Measurements from ENCODE around the gene PCBP3. TPM values are rescaled to one million over a fixed set of nuclear protein-coding genes. Genes with fewer than 3 reads are reported as not detected.

Gene PCBP3
- 1.4 TPM in 1 of 2 replicates, not detected in the other for total RNA-seq

- DNase-seq (ENCODE audit: low read depth) = no peak
- no peak within 1 kb of the TSS for H3K4me3 ChIP-seq (ENCODE audit: low read depth, low read length)
- no peak for TF ChIP-seq CTCF (conservative IDR thresholded peaks at IDR 0.05; ENCODE audit: low read depth, low read length)
These were observed at the start of gene PCBP3 for GRCh38 chr21:45643021-45643980. Gene PCBP3, plus strand, starts transcription at chr21:45643725. Its CDS starts 206,361 bp downstream, at chr21:45850086.

DNA sequence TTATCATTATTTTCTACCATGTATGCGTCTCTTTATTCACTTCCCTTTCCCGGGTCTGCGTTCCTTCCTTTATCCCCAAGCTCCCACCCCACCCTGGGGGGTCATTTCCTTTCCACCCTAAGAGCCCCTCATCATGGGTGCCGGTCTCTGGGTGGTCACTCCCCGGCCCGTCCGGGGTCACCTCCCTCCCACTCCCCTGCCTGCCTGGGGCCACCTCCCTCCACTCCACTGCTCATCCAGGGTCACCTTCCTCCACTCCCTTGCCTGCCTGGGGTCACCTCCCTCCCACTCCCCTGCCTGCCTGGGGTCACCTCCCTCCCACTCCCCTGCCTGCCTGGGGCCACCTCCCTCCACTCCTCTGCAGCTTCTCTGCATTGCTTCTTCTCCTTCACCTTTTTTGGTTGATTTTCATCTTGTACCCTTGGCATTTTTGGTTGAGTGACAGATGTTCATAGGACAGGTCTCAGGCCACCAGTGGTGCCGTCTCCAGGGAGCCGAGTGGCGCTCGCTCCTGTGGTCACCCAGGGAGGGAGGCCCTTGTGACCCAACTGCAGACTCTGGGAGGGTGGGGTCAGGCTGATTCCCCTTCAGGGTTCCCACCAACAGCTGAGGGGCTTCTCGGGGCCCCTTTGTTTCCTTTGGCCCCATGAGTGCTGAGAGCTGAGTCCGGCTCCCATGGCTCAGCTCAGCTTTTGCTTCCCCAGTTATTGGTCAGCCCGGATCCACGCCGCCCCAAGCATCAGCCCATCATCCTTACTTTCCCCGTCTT, 48.6 kb upstream of the PCBP3 start:
- TF ChIP-seq CTCF (conservative IDR thresholded peaks at IDR 0.05; ENCODE audit: low read depth, low read length) = no peak
- DNase-seq (ENCODE audit: low read depth) = no peak

DNA sequence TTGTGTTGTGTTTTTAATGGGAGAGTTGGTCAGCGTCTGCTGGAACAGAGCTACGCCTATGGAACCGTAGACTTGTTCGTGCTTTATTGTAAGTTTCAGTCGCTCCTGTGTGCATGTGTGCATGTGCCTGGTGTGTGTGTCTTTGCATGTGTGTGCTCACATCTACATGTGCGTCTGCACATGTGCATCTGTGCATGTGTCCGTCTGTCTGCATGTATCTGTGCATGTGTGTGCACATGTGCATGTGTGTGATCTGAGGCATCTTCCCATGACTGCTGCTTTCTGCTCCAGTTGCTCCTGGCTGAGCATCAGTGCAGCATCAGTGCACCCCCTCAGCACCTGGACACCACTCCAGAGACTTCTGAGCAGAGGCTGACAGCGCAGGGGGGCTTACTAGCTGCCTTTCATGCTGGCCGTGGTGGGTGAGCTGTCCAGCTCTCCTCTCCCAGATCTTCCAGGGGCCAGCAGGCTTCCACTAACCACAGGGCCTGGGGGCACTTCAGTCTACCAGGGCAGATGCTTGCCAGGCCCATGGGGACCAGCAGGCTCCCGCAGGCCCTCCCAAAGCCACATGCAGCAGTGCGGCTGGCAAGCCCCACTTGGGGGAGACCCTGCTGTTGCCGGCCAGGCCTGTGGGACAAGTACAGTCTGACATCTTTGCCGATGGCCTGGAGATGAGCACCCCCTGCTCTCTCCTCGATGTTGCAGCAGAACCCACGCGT, 47.8 kb upstream of the PCBP3 start:
- no peak overlapping the region for H3K4me3 ChIP-seq (ENCODE audit: low read depth, low read length)
- DNase-seq (ENCODE audit: low read depth) = no peak
- no peak for TF ChIP-seq CTCF (conservative IDR thresholded peaks at IDR 0.05; ENCODE audit: low read depth, low read length)

More for the DNA sequence above, 48.6 kb upstream of the PCBP3 start:
- no peak overlapping the region for H3K4me3 ChIP-seq (ENCODE audit: low read depth, low read length)

GRCh38 chr21:45596704-45597318, 46.7 kb upstream of the PCBP3 start:
- H3K4me3 ChIP-seq (ENCODE audit: low read depth, low read length) = no peak overlapping the region
- no peak for DNase-seq (ENCODE audit: low read depth)

DNA sequence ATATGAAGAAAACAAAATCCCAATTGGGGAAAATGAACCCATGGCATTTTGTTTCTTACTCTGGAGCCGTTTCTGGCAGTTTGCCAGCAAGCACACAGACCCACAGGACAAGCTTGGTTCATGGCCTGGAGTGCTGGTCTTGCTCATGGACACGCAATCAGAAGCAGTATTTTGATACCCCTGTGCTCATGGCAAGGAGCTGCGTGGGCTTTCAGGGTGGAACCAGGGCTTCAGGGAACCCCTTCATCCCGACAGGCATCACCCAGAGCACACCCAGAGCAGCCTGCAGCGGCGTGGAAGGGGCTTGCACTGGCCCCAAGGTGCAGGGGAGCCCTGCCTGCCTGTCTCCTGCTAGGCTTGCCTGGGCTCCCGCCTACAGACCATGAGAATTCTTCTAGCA, 45.4 kb upstream of the PCBP3 start:
- TF ChIP-seq CTCF (conservative IDR thresholded peaks at IDR 0.05; ENCODE audit: low read depth, low read length) = no peak
- no peak for DNase-seq (ENCODE audit: low read depth)
- no peak overlapping the region for H3K4me3 ChIP-seq (ENCODE audit: low read depth, low read length)

More at GRCh38 chr21:45596704-45597318, 46.7 kb upstream of the PCBP3 start:
- TF ChIP-seq CTCF (conservative IDR thresholded peaks at IDR 0.05; ENCODE audit: low read depth, low read length) = peak; percentile 92

DNA sequence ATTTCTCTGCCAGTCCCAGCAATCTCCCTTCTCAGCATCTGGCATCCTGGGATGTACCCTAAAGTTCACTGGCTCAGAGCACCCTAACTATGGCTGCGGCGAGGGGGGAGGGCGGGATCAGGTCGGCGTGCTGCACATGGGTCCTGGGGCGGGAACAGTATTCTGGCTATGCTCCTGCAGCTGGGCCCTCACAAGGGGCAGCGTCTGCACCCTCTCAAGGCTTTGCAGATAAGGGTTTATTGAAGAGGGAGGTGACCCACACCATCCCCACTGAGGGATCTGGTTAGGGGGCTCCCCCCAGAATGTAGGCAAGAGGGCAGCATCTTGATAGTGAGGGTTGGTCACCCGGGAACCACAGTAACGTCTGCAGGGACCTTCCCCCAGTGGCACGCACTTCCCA, 44.9 kb upstream of the PCBP3 start:
- H3K4me3 ChIP-seq (ENCODE audit: low read depth, low read length) = no peak overlapping the region
- no peak for DNase-seq (ENCODE audit: low read depth)
- no peak for TF ChIP-seq CTCF (conservative IDR thresholded peaks at IDR 0.05; ENCODE audit: low read depth, low read length)
